Stimulated activated CD8-positive, alpha-beta memory T cell treated with anti-CD3 and anti-CD28 coated beads, Interleukin-7, amount 100 ng/mL, for 48 hours (primary cell): ENCODE measurements around the gene PRPH.
"Not testable (repeated sequence)": the region's sequence is repeated elsewhere in the genome, so short reads cannot be mapped to it uniquely, and the experiment has no call there.

Experiments used
- DNase-seq, 2 donors: peaks; one replicate each; pipeline ENCODE4 v3.0.0-alpha.2; 2020; ENCODE audit warnings: low read depth in 1 of 2; ENCODE audit errors: extremely low read depth in 1 of 2

PRPH gene

GRCh38 chr12:49295082-49295936, at the start of gene PRPH:
Gene PRPH, plus strand, starts transcription at chr12:49295147. Its CDS starts 54 bp downstream, at chr12:49295201.
- no peak for DNase-seq

- DNase-seq: no peak
Observed at GRCh38 chr12:49251357-49251756, 43.6 kb upstream of the PRPH start.

- DNase-seq: no peak
Observed at GRCh38 chr12:49253033-49253623, 41.8 kb upstream of the PRPH start.

- not testable (repeated sequence) for DNase-seq
Observed at GRCh38 chr12:49255456-49255855, 39.5 kb upstream of the PRPH start.

- no peak for DNase-seq
Observed at GRCh38 chr12:49255857-49256637, 38.9 kb upstream of the PRPH start.

GRCh38 chr12:49257508-49258184, 37.3 kb upstream of the PRPH start:
- not testable (repeated sequence) for DNase-seq

GRCh38 chr12:49259452-49259851, 35.5 kb upstream of the PRPH start:
- DNase-seq: no peak

GRCh38 chr12:49260166-49260565, 34.8 kb upstream of the PRPH start:
- no peak for DNase-seq

GRCh38 chr12:49260571-49261363, 34.2 kb upstream of the PRPH start:
- DNase-seq: no peak

GRCh38 chr12:49261721-49262120, 33.2 kb upstream of the PRPH start:
- DNase-seq: no peak

- DNase-seq: no peak
Observed at GRCh38 chr12:49263400-49263763, 31.6 kb upstream of the PRPH start.

- DNase-seq: no peak
Observed at GRCh38 chr12:49264466-49264872, 30.5 kb upstream of the PRPH start.

GRCh38 chr12:49264873-49265792, 29.8 kb upstream of the PRPH start, which contains the start of gene TUBA1C:
Gene TUBA1C, plus strand, starts transcription at chr12:49265082. Its CDS starts 100 bp downstream, at chr12:49265182.
- peak; percentile 80 to 91 for DNase-seq

GRCh38 chr12:49269191-49269590, 25.8 kb upstream of the PRPH start:
- DNase-seq: not testable (repeated sequence)

- no peak for DNase-seq
Observed at GRCh38 chr12:49272790-49273725, 21.9 kb upstream of the PRPH start.

GRCh38 chr12:49273726-49274395, 21.1 kb upstream of the PRPH start:
- DNase-seq: no peak

- DNase-seq: no peak
Observed at GRCh38 chr12:49274396-49275069, 20.4 kb upstream of the PRPH start.
